H1 (cell line): Measurements from ENCODE around the gene BEST1.

Experiments
- CHD1 ChIP-seq: IDR thresholded peaks from 2 replicates; pipeline ENCODE4 v1.6.1; 2012; ENCODE audit warnings: low read depth, low read length, improper control_type of control experiment
- CTCF ChIP-seq, 3 experiments: IDR thresholded peaks; 1 replicate in 2 of 3; 2 replicates in 1 of 3; pipeline versions ENCODE4 v1.5.1 to v1.6.1; 2011; ENCODE audit warnings: low read length in 3 of 3, mild to moderate bottlenecking in 3 of 3, inconsistent platforms in 2 of 3, low read depth in 1 of 3, moderate library complexity in 1 of 3; ENCODE audit not compliant: insufficient read depth in 1 of 3; ENCODE audit errors: control extremely low read depth in 1 of 3
- GTF2F1 ChIP-seq: IDR thresholded peaks from 2 replicates; pipeline ENCODE4 v1.6.1; 2012; ENCODE audit warnings: low read depth, low read length, improper control_type of control experiment, borderline replicate concordance
- SP1 ChIP-seq: IDR thresholded peaks from 2 replicates; pipeline ENCODE4 v1.6.1; 2011; ENCODE audit warnings: low read depth, low read length

GRCh38 chr11:61940466-61940865 is 9.7 kb upstream of the BEST1 start:
- TF ChIP-seq CHD1 (no peak), GTF2F1 (no peak), CTCF (IDR thresholded peaks at IDR 0.05; ENCODE audit: control extremely low read depth in 1 of 3, insufficient read depth in 1 of 3, low read depth in 1 of 3, low read length in 3 of 3) (no peak), SP1 (no peak)
